Stimulated activated CD8-positive, alpha-beta memory T cell treated with anti-CD3 and anti-CD28 coated beads, Interleukin-7, amount 100 ng/mL, for 48 hours (primary cell): ENCODE results near the gene DENR.
"Not testable (repeated sequence)": the region's sequence is repeated elsewhere in the genome, so short reads cannot be mapped to it uniquely, and the experiment has no call there.

ENCODE experiments used
- DNase-seq, 2 donors: peaks; one replicate each; pipeline ENCODE4 v3.0.0-alpha.2; 2020; ENCODE audit warnings: low read depth in 1 of 2; ENCODE audit errors: extremely low read depth in 1 of 2

DENR gene

GRCh38 chr12:122738571-122738970 lies 14.1 kb upstream of the DENR start:
- DNase-seq, result no peak

DNA sequence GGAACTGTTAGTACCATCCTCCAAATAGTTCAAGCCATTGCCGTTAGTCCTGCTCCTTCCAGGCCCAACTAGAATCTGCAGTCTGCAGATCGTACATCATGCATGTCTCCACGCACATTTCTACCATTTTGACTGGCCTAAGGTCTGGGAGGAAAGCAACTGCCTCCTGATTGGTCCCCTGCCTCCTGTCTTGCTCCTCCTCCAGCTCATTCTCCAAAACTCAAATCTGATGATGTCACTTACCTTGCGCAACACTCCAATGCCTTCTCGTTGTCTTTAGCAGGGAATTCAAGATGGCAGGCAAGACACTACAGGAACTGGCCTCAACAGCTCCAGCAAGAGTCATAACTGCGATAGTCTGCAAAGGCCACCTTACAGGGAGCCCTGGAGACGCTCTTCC lies 12.3 kb upstream of the DENR start:
- no peak for DNase-seq

GRCh38 chr12:122743895-122744525 lies 8.6 kb upstream of the DENR start:
- no peak for DNase-seq

- no peak for DNase-seq
Observed at GRCh38 chr12:122747224-122748135, 5.1 kb upstream of the DENR start.

- DNase-seq, result no peak
Observed at GRCh38 chr12:122749569-122750332, 2.9 kb upstream of the DENR start.

DNA sequence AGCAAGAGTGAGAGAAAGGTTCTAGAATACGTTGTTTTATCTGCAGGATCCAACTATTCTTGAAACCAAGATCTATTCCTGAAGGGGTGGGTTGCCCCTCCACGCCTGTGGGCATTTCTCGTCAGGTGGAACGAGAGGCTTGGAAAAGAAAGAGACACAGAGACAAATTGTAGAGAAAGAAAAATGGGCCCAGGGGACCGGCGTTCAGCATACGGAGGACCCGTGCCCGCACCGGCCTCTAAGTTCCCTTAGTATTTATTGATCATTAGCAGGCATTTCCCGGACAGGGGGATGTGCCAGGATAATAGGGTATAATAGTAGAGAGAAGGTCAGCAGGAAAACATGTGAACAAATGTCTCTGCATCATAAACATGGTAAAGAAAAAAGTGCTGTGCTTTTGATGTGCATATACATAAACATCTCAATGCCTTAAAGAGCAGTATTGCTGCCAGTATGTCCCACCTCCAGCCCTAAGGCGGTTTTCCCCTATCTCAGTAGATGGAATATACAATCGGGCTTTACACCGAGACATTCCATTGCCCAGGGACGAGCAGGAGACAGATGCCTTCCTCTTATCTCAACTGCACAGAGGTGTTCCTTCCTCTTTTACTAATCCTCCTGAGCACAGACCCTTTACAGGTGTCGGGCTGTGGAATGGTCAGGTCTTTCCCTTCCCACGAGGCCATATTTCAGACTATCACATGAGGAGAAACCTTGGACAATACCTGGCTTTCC lies 1.7 kb upstream of the DENR start:
- not testable (repeated sequence) for DNase-seq

GRCh38 chr12:122753319-122753650 lies 661 bp downstream of the DENR start:
- DNase-seq, result no peak

DNA sequence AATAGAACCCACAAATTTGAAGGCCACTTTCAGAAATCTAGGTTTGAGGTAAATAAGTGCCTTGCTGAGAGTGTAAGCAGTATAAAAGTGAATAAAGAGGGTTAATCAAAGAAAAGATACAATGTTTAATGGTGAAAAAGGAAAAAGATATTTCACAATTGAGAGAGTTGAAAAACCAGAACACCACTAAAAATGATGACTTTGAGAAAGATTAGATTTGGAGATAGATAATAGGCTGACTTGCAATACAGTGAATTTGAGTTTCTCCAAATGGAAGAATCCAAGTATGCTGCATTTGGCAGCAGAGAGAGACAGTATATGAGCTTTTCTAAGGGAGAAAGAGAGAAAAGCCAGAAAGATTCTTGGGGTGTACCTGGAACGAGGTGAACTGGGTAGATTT lies 2.2 kb downstream of the DENR start:
- DNase-seq, result no peak

DNA sequence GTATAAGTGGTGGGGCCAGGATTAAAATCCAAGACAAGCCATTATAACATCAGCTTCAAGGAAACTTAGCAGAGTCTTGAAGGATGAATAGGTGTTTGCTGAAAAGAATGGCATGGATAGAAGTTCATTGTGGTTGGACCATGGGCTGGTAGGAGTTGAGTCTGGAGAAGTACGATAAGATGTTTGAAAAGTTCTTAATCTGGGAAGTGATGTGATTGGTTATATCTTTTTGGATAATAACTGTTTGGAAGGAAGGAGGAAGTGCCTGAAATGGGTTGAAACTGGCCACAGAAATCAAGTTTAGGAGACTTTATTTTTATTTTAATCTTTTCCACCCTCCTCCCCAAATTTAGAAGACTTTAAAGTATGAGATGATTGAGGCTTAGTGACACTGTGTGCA lies 4.9 kb downstream of the DENR start:
- no peak for DNase-seq

DNA sequence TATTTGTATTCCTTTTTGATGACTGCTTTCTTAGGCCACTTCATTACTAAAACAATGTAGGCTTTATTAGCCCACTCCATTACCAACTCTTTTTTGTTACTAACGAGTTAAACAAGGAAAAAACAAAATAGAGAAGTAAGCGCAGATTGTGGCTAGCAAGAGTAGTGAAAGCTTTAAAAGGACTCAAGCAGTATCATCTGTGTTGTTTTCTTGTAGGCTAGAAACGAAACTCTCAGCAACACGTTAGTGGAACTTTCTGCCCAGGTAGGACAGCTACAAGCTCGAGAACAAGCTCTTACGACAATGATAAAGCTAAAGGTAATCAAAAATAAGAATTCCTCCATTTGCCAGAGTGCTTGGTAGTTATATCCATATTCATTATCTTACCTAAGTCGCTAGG lies 32.9 kb downstream of the DENR start:
- no peak for DNase-seq

GRCh38 chr12:122788387-122788786 lies 35.8 kb downstream of the DENR start:
- DNase-seq, result no peak

DNA sequence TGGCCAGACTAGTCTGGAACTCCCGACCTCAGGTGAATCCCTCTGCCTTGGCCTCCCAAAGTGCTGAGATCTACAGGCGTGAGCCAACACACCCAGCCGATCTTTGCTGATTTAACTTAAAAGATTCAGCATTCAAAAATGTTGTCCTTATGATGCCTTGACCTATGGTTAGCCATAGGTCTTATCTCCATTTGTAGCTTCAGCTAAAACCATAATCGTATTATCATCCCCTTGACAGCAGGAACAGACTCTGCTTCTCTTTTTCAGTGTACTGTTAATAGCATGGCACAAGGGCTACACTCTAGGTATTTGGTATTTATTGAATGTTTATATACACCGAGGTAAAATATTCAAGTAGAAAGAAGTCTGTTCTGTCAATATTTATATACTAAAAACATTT lies 37.0 kb downstream of the DENR start:
- DNase-seq, result no peak

- no peak for DNase-seq
Observed at GRCh38 chr12:122790393-122791075, 37.9 kb downstream of the DENR start.

DNA sequence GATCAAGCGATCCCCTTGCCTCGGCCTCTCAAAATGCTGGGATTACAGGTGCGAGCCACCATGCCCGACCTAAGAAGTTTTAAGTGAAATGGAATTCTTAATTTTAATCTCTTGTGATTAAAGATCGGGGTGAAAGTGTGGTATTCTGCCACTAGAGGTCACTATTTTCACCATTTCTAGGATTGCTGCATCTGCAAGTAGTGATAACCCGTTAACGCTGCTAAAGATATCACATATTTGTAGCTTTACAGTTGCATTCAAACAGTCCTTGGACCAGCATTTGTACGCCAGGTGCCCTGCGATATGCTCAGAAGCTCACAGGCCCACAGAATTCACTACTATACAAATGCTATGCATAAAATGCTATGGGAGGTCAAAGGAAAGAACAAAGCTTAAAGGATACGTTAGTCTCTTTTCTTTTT lies 41.1 kb downstream of the DENR start:
- no peak for DNase-seq

DNA sequence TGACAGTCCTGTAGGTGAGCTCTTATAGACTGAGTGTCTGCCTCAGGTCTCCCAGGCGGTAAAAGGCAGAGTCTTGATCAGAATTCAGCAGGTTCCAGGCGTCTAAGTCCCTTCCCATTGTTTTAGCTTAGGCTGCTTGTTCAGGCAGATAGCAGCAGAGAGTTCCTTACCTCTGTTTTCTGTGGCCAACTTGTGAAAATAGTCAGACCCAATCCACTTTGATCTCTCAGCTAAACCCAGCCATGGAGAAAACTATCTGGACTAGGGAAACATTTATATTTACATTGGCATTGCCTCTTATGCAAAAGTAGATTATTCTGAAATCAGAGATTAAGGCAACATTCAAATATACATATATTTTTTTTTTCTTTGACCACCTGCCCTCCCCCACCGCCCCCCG lies 43.2 kb downstream of the DENR start:
- DNase-seq, result no peak

DNA sequence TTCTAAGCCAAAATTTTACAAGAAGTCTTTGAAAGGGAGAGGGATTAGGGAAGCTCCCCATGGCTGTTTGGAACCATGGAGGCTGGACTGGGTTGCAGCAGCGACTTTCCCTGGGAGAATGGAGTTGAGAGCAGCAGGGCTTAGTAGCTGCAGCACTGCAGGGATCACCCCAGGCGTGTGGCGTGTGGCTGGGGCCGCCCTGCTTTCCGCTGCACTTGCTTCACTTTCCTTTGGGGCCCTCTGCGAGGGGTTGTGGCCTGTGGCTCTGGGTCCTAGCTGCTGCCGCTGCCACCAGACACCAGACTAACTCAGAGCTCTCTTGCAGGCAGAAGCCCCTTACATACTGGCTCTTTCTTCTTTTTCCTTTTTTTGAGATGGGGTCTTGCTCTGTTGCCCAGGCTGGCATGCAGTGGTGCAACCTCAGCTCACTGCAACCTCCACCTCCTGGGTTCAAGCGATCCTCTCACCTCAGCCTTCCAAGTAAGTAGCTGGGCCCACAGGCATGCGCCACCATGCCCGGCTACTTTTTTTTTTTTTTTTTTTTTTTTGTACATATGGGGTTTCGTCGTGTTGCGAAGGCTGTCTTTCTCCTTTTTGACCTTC lies 47.1 kb downstream of the DENR start:
- no peak for DNase-seq

GRCh38 chr12:122803937-122804336 lies 51.3 kb downstream of the DENR start:
- no peak for DNase-seq

DNA sequence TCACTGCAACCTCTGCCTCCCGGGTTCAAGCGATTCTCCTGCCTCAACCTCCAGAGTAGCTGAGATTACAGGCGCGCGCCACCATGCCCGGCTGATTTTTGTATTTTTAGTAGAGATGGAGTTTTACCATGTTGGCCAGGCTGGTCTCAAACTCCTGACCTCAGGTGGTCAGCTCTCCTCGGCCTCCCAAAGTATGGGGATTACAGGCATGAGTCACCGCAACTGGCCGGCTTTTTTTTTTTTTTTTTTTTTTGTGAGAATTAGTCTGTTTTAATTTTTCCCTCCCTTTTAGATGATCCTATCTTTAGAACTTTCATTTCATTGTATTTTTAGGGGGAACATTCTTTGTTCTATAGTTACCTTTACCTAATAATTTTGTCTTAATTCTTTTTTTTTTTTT lies 52.3 kb downstream of the DENR start:
- not testable (repeated sequence) for DNase-seq

DNA sequence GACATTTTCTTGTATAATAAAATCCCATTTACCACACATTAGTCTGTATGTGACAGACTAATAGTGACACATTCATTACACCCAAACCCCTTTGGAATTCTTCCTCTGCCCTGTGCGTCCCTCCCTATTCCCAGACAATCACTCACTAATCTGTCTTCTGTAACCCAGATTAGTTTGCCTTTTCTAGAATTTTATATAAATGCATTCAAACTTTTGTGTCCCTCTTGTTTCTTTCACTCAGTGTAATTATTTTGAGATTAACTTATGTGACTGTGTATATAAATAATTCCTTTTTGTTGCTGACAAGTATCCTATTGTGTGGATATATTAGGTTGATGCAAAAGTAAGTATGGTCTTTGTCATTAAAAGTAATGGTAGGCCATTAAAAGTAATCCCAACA lies 55.0 kb downstream of the DENR start:
- no peak for DNase-seq

GRCh38 chr12:122811777-122812176 lies 59.2 kb downstream of the DENR start:
- no peak for DNase-seq
